B cell (primary cell): ENCODE results near the gene CD244.

Experiments
- CTCF ChIP-seq: fragments of 200-600 bp; IDR thresholded peaks from one replicate; pipeline ENCODE4 v1.8.0; 2022; ENCODE audit warnings: antibody characterized with exemption, mild to moderate bottlenecking
- EZH2 ChIP-seq: IDR thresholded peaks from 2 replicates; pipeline ENCODE4 v1.6.1; 2012; ENCODE audit warnings: borderline replicate concordance, low read depth, mild to moderate bottlenecking, moderate library complexity, low read length; ENCODE audit not compliant: insufficient read depth, poor library complexity, severe bottlenecking

GRCh38 chr1:160781186-160781766, 81.4 kb downstream of the CD244 start:
- no peak for TF ChIP-seq CTCF
- TF ChIP-seq EZH2, result no peak
